NT2/D1 (cell line): ENCODE results near the gene TBX1.

Experiments used
- SUZ12 ChIP-seq: IDR thresholded peaks from 2 replicates; pipeline ENCODE4 v1.6.1; 2011; ENCODE audit not compliant: insufficient read length, insufficient read depth; ENCODE audit errors: extremely low read depth
- YY1 ChIP-seq: IDR thresholded peaks from 2 replicates; pipeline ENCODE4 v1.6.1; 2011; ENCODE audit not compliant: insufficient read length, insufficient read depth

GRCh38 chr22:19800761-19801244 lies 40.2 kb downstream of the TBX1 start:
- no peak for TF ChIP-seq SUZ12
- TF ChIP-seq YY1 = no peak
